NCI-H510A treated with DMSO at 0.1 percent for 48 hours (cell line): Measurements from ENCODE around the gene SORBS1.
A peak's percentile ranks its signal among the peaks of the same experiment; 100 is the strongest.

Source experiments
- DNase-seq: peaks from one replicate; lab custom pipeline; 2025; lab: John Stamatoyannopoulos, UW

The SORBS1 gene

DNA sequence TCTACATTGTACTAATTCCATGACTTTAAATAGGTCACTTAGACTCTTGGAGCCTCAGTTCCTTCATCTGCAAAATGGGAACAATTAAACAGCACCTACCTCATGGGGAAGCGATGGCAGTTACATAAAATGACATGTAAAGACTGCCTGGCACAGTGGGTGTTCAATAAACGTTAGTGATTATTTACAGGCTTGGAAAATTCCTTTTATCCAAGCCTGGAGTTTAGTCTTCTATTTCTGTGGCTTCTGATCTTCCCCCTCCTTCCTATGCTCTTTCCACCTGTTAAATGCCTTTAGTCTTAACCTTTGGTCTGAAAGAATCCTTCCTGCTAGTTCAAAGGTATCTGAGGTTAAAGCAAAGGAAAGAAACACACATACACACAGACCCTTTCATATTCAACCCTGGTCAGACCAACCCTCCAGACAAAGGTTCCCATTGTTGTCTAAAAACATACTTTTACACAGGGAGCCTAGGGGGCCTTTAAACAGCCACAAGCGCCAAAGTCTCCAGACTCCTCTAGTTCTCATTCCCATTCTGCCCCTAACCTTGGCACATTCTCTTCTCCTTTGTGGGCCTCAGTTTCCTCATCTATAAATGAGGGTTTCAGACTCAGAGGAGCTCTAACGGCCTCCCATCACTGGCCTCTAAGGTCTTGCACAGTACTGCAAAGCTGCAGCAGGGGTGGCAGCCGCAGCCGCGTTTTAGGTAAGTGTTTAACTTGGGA, 21.4 kb downstream of the SORBS1 start:
- DNase-seq, result no peak

DNA sequence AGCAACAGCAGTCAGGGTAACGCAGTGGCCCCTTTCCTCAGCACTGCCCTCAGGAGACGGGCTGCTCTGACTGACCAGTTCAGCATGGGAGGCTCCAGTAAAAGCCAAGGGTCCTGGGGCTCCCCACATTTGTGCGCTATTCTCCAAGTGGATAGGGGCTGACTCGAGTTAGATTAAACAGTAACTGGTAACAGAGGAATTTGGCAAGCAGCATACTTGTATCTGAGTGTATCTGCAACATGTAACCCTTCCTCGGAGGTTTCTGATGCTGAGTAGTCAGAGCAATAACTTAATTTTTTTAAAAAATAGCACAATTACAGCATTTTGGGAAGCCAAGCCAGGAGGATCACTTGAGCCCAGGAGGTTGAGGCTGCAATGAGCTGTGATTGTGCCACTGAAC, 22.8 kb downstream of the SORBS1 start:
- no peak for DNase-seq

DNA sequence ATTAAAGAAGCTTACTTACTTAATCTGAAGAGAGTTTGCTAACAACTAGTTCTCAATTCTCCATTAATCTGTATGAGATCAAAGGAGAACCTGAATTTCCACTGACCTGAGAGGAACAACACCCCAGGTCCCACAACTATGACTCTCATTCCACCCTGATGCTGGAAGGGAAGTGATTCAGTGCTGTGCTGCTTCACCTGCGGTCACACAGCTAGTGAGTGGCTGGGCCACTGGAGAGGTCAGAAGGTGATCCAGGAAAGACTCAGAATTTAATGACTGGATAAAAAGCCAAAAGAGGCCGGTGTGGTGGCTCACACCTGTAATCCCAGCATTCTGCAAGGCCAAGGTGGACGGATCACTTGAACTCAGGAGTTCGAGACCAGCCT, 23.6 kb downstream of the SORBS1 start:
- no peak for DNase-seq

DNA sequence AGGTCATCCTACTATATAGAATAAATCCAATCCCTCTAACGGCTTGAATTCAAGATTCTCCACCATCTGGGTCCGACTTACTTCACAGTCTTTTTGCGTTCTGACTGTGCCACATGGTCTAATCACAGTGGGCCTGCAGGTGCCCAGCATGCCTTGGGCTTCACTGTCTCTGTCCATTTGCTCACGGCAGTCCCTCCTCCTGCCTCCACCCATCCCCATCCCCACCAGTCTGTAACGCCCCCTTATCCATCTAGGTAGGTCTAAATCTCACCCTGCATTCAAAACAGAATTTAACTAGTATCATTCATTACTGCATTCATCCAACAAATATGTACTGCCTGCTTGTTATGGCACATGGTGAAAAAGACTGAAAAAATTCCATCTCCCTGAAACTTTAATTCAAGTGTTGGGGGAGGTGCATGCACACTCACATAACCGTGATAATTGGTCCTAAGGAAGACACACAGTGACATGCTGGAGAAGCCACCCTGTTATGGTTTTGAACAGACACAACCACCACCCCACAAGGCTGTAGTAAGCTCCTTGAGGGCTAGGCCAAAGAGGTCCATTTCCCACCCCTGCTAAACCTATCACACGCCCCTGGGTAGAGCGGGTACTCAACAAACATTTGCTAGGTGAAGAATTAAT, 24.2 kb downstream of the SORBS1 start:
- no peak for DNase-seq

DNA sequence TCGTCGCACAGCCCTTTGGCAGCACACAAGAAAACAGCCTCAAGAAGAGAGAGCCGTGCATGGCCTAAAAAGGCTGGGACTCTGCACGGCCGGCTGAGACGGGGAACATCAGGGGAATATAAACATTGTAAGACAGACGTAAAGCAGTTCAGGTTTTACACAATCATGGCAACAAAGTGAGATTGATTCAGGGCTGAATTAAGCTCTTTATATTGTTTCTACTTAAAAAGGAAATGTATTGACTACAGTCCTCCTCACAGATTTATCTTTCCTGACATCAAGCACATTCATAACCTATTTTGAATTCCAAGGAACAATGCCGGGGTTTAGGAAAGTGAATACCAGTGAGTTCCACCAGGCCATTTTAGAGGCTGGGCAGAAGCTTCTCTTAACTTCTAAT, 25.2 kb downstream of the SORBS1 start:
- DNase-seq, result no peak

DNA sequence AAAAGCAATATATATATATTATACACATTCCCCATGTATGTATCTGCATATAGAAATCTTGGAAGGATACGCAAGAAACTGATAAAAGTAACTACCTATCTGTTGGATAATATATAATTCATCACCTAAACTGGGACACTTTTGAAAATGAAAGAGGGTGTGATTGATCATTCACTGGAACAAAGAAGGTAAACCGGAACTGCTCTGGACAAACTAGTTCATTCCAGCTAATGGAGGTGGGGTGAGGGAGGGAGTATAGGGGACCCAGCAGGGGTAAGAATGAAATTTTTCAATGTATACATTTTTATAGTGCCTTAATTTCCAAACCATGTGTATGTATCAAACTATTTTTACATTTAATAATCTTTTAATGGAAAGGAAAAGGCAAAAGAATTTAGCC, 25.6 kb downstream of the SORBS1 start:
- no peak for DNase-seq

DNA sequence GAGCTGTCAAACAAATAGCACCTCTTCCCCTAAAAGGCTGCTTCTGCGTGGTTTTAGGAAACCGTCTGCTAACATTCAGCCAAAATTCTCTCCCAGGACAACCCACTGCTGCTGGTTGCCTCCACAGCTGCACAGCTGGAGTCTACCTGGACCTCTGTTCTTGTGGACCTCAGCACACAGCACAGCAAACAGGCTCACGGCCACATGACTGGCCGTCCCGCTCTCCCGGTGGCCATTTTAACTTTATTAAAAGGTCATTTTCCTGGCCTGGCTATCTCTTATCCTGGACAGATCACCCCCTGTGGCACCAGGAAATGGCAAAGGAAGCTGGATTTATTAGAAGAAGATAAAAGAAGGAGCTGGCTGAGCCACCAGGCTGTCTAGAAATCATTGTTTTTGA, 27.6 kb downstream of the SORBS1 start:
- DNase-seq, result no peak

DNA sequence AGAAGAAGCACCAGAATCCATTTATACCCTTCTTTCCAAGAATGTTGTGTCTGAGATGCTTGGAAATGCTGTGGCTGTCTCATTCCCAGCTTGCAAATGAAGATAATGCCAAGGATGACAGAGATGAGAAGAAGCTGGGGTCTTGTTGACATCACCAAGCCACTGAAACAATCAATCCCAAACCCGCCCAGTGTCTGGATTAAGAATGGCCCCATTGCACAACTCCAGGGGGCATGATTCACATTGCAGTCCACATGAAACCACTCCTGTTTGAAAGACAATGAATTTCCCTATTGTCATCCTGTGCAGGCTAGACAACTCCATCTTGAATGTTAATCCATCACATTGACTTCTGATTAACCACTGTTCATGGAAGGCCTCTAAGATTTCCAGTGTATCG, 28.6 kb downstream of the SORBS1 start:
- no peak for DNase-seq

DNA sequence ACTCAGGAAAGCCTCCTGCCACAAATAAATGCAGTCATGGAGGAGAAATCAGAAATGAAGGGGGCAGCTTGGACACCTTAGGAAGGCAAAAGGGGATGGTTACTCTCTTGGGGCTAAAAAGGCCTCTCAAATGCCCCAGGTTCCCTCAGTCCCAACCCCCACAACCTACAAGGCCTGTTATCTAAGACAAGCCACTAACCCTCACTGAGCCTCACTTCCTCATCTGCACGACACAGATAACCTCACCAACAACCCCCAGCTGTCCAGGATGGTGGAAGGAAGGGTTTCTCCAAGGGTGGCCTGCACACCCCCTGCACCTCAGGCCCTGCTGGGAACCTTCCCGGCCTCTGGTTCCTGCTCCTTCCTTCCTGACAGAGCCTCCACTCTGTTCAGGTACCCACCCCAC, 29.2 kb downstream of the SORBS1 start:
- no peak for DNase-seq

DNA sequence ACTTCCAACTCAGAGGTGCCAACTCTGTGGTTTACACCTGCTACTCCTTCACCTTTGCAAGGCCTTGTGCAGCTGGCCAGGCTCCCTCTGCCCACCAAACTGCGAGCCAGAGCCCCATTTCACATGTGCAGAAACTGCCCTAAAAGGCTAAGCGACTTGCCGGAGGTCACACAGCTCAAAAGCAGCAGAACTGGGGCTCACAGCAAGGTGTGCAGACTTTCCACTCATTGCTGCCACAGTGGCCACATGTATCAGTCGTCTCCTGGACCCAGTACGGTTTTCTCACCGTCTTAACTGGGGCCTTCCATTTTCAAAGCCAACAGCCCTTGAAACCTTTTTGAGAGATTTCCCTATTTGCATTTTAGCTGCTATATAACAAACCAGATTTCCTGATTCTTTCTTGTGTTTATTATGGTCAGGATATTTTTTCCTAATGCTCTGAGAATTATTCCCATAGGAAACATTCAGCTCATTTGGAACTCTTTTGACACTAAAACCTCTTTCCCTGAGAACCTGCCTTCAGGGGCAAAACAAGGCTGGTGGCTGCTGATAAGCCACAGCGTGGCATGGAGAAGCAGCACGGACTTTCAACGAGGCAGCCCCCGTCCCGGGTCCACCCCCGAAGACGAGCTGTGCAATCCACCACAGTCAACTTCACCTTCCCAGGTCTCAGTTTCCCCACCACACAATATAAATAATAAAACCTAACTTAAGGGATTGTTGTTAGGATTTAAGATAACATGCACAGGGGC, 29.9 kb downstream of the SORBS1 start:
- DNase-seq, result no peak

DNA sequence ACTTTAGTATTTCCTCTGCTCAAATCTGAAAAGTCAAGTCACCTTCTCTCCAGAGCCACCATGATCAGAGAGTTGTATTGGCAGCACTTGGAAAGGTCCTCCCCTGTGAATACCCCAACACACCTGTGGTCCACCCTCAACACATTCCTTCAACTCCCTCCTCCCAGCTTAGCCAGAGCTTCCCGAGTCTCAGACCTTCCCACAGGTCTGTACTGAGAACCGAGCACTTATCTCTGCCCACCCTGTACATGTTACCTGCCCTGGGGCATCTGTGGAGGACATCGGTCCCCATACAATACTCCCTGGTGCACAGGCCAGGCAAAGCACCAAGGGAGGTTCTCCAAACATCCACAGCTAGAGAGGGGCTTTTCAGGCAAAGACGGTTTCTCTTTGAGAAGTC, 30.6 kb downstream of the SORBS1 start:
- DNase-seq, result no peak

DNA sequence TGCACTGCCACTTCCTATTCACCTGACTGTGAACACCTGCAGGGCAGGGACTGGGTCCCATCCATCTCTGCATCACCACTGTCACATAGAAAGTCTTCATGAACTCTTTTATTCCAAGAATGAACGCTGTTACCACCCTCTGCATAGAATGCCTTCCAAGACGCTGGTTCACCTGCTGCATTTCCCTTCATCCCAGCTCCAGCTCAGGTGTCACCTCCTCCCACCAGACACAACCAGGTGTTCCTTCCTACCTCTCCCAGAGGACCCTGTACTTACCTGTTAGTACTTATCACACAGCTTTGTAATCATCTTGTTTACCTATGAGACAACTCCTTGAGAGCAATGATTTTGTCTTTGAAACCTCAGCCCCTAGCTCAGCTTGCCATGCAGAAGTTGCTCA, 31.1 kb downstream of the SORBS1 start:
- peak; percentile 72 for DNase-seq

DNA sequence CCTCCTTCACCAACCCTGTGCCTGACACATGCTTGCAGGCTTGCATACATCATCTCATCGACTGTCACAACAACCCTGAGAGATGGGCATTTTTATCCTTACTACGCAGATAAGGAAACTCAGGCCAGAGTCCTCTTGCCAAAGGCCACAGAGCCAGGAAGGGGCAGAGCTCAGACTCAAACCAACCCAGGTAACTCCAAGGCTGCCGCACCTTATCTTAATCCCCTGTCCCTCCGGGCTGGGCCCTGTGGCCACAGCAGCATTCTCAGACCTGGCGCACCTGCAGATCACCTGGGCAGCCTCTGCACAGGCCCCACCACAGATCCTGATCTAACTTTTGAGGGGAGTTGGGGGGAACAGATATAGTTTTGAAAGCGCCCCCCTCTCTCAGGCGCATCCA, 35.1 kb downstream of the SORBS1 start:
- no peak for DNase-seq

DNA sequence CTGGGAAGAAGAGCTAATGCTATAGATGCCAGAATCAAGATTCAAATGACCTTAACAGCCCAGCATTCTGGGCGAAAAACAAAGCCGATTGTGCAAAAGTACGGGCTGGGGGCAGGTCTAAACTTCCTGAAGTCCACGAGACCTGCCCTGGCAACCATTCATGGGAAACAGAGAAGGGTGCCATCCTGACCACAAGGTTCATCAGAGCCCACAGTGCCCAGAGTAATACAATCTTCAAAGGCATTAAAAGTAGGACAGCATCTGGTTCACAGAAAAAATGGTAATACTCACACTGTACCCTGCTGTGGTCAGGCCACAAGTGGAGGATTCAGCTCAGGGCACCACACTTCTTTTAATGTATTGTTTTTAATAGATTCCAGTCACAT, 36.1 kb downstream of the SORBS1 start:
- no peak for DNase-seq

DNA sequence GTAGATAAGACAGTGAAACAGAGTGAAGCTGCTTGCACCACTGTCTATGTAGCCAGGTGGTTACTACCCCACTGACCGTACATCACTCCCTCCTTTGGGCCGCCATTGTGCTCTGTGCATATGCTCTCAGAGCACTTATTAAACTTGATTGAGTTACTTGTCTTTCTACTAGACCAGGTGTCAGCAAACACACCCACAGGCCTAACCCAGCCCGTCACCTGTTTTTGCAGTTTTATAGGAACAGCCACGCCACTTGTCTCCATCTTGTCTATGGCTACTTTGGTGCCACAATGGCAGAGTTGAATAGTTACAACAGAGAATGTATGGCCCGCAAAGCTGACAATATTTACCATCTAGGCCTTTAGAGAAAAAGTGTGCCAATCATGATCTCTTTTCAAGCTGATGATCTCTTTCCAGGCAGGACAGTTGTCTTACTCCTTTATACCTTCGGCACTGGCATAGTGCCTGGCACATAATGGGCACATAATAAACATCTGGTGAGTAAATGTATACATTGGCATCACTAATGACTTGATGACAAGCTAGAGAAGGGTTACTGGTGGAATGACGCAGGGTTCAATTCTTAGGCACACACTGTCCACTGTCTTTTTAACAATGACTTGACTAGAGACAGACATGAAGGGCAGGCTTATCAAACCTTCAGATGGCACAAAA, 36.7 kb downstream of the SORBS1 start:
- peak; percentile 37 for DNase-seq

DNA sequence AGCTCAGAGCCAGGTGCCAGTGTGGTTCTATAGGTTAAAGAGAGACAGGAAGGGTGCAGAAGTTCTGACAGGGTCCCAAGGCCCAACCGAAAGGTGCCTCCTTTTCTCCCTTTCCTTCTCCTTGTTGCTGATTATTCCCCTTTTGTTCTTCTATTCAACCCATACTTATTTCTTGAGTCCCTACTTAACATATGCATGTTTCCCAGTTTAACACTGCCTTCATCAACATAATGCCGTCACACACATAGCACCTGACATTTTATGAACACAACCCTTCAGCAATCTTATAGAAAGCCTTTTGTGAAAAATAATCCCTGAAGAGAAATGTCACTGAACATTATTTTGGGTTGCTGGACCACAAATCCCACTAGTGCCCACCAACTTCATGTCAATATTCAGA, 39.1 kb downstream of the SORBS1 start:
- DNase-seq, result no peak

DNA sequence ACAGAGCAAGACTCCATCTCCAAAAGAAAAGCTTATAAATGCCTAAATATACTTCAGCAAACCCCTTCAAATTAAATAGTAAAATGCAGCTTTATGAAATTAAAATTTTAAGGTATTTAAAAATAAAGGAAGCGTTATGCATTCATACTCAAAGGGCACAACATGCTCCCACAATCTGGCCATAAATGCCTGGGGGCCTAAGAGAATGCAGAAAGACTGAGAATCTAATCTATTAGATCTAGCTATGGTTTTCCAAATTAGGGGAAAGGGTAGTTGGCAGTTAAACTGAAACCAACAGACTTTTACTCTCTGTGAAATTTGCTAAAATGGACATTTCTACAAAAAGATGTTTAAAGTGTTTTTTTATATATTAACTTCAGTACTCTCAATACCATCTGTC, 40.6 kb downstream of the SORBS1 start:
- no peak for DNase-seq

DNA sequence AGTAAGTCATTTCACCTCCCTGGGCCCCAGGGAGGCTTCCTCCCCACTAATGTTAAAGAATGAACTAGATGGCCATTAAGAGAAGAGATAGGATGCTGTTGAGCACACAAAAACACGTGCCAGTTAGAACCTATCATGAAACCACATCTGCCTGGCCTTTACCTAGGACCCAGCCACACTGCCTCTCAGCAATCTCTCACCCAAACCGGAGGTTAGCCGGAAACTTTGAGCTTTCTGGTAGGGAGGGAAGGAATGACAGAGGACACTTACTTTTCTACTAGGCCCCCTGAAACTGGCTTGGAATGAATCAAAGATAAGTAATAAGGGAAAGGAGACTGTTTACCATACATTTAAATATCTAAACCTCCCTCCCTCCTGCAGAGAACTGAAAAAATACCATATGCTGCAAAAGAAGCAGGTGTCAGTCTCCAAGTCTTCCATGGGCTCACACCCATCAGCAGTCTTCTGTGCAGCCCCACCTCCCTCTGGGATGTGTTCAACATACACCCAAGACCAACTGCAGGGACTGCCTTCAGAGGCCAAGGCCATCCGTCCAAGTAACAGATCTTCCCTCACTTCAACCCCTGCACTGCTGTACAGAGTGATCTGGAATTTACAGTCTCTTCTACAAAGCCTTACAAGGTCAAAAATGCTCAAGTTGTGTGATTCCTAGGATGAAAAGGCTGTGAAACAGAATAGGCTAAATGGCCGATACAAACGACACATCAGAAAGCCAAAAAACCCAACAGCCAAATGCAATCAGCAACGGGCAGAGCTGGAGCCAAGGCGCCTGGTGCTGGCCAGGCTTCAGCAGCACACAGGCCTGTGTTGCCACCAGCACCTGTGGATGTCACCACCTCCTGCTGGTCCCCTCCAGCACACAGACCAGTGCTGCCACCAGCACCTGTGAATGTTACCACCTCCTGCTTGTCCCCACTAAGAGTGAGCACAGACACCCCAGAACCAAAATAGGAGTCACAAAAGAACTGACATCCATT, 42.4 kb downstream of the SORBS1 start:
- DNase-seq, result no peak

DNA sequence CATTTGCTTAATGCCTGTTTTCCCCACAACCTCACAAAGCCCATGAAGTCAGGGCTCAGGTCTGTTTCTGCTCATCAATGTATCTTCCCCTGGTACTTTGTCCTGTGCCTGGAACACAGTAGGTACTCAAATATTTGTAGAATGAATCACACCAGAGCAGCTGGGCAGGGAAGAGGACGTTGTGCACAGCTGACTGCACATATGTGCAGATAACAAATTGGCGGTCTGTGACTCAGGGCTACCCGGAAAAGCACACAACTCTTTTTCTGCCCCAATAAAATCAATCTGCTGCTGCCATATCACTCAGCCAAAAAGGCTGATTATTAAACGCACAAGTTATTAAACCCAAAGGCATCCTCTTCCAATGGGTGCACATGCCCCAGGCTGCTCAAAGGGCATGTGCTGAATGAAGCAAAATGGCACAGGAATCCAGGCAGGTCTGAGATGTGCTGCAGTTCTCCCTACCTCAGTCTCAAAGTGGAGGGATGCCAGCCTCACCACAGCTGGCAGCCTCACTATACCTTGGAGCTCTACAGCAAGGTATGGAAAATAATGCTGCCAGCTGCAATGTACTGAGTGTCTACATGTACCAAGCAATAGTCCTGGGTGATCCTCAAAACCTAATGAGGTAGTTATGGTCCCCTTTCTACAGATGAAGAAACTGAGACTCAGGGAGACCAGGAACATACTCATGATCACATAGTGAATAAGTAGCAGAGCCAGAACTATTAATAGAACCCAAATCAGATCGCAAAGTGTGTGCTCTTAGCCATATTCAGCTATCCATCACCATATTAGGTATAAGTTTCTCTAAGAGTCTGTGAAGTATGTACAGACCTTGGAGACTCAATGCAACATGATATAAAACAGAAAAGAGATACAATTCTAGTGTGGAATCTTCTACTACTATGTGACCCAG, 43.4 kb downstream of the SORBS1 start:
- peak; percentile 35 for DNase-seq

DNA sequence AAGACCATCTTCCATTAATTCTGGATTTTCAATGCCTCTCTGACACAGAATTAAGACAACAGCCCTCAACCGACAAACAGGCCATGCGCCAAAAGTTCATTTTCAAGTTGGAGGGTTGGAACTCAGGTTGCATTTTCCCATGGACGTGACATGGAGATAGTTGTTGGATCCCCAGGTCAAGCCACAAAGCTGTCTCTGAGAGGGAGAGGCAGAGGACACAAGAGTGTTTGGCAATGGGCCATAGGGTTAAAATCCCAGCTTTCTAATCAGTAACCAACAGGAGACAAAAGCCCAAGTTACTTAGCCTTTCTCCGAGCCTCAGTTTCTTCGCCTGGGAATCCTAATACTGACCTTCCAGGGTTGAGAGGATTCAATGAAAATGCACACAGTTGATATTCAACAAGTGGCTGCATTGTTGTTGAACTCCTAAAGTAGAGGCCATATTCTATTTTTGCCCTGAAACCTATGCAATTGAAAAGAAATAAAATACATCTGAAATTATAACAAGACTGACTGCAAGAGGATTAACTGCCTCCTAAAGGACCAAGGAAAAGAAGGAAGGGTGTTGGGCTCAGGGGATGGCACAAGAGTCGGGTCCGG, 44.3 kb downstream of the SORBS1 start:
- no peak for DNase-seq
